HepG2 (cell line): ENCODE measurements around the gene C19orf18. TPM values are rescaled to one million over a fixed set of nuclear protein-coding genes. Genes with fewer than 3 reads are reported as not detected.
A peak's percentile ranks its signal among the peaks of the same experiment; 100 is the strongest.

Source experiments
- BCLAF1 ChIP-seq: fragments of 450-650 bp; IDR thresholded peaks from 2 replicates; pipeline ENCODE4 v1.6.1; 2017; ENCODE audit warnings: mild to moderate bottlenecking
- CEBPG ChIP-seq: IDR thresholded peaks from 2 replicates; pipeline ENCODE4 v1.6.1; 2016
- CSRNP2 ChIP-seq: sonication (generic); formaldehyde crosslinking; conservative IDR thresholded peaks from 2 replicates; pipeline ENCODE4 v1.8.0; 2022; ENCODE audit warnings: low read depth, missing genetic modification reagents
- GATAD2A ChIP-seq: IDR thresholded peaks from 2 replicates; pipeline ENCODE4 v1.6.1; 2016
- POLR2AphosphoS2 ChIP-seq: IDR thresholded peaks from 2 replicates; pipeline ENCODE4 v1.6.1; 2011; ENCODE audit warnings: low read depth, low read length, improper control_type of control experiment
- SCMH1 ChIP-seq: sonication (generic); formaldehyde crosslinking; IDR thresholded peaks from 2 replicates; pipeline ENCODE4 v1.9.0; 2021; ENCODE audit warnings: missing genetic modification reagents, mild to moderate bottlenecking, borderline replicate concordance
- SNRNP70 ChIP-seq: fragments of 200-400 bp; formaldehyde crosslinking; IDR thresholded peaks from 2 replicates; pipeline ENCODE4 v1.6.1; 2017; ENCODE audit warnings: mild to moderate bottlenecking, low read depth, low read length, moderate library complexity
- TEAD3 ChIP-seq: optimal IDR thresholded peaks from 2 replicates; pipeline ENCODE3; 2016; ENCODE audit warnings: borderline replicate concordance
- ZNF234 ChIP-seq: sonication (generic); formaldehyde crosslinking; conservative IDR thresholded peaks from 2 replicates; pipeline ENCODE4 v1.5.1; 2020; ENCODE audit warnings: mild to moderate bottlenecking, missing genetic modification reagents
- ZNF484 ChIP-seq: sonication (generic); formaldehyde crosslinking; IDR thresholded peaks from 2 replicates; pipeline ENCODE4 v1.5.1; 2020; ENCODE audit warnings: mild to moderate bottlenecking, low read depth, missing genetic modification reagents, borderline replicate concordance
- ZNF550 ChIP-seq: sonication (generic); formaldehyde crosslinking; IDR thresholded peaks from 2 replicates; pipeline ENCODE4 v1.4.0; 2020; ENCODE audit warnings: mild to moderate bottlenecking, missing genetic modification reagents, borderline replicate concordance
- ZNF773 ChIP-seq: sonication (generic); formaldehyde crosslinking; IDR thresholded peaks from 2 replicates; pipeline ENCODE4 v1.4.0; 2020; ENCODE audit warnings: missing genetic modification reagents, borderline replicate concordance
- ZSCAN29 ChIP-seq: sonication (generic); formaldehyde crosslinking; conservative IDR thresholded peaks from 2 replicates; pipeline ENCODE4 v1.4.0; 2020; ENCODE audit warnings: mild to moderate bottlenecking, missing genetic modification reagents
- polyA plus RNA-seq, 8 experiments: library from polyadenylated mRNA; depleted of rRNA in 3 of 8; stranded (reverse) in 7 of 8; unstranded in 1 of 8; fragments of >200 nt; fragmentation: Illumina TruSeq in 4 of 8; extraction: Trizol in 4 of 8; gene quantifications; 2 replicates each; pipeline versions ENCODE4 v1.2.1 to v1.2.3, GENCODE V29; 2011 to 2016; ENCODE audit warnings: low read depth in 4 of 8, missing spikeins in 1 of 8, mixed read lengths in 1 of 8; ENCODE audit not compliant: insufficient read depth in 1 of 8
- total RNA-seq, 5 experiments: library from RNA; depleted of rRNA; stranded (reverse); fragments of >200 nt; fragmentation: Illumina TruSeq; extraction: Trizol; gene quantifications; 2 replicates each; pipeline ENCODE4 v1.2.3, GENCODE V29; 2016; ENCODE audit warnings: low read depth in 1 of 5
- TF ChIP-seq, protein P1 (sequence below), 2 experiments: sonication (generic) in 1 of 2; formaldehyde crosslinking in 1 of 2; IDR thresholded peaks; 2 replicates each; pipeline versions ENCODE4 v1.5.1 to v1.6.1; 2011 to 2020; ENCODE audit warnings: borderline replicate concordance in 1 of 2, low read depth in 1 of 2, low read length in 1 of 2, mild to moderate bottlenecking in 1 of 2, missing genetic modification reagents in 1 of 2, moderate library complexity in 1 of 2
- TF ChIP-seq, protein P2 (sequence below): sonication (generic); formaldehyde crosslinking; IDR thresholded peaks from 2 replicates; pipeline ENCODE4 v1.5.0; 2020; ENCODE audit warnings: missing genetic modification reagents
- TF ChIP-seq, protein P3 (sequence below): sonication (generic); formaldehyde crosslinking; IDR thresholded peaks from 2 replicates; pipeline ENCODE4 v1.4.0; 2020; ENCODE audit warnings: missing genetic modification reagents
- TF ChIP-seq, protein P4 (sequence below): sonication (generic); formaldehyde crosslinking; conservative IDR thresholded peaks from 2 replicates; pipeline ENCODE4 v1.4.0; 2020; ENCODE audit warnings: missing genetic modification reagents

C19orf18 gene
- total and polyA plus RNA-seq, 2 of the 13 experiments (the other 11 are each of a cell fraction or from before 2014, with no cell fraction given): 0.38 to 0.55 TPM

- TF ChIP-seq CSRNP2 (CRISPR knock-in tag) (no peak), GATAD2A (CRISPR knock-in tag) (no peak), ZNF484 (no peak), POLR2AphosphoS2 (no peak), BCLAF1 (no peak), SNRNP70 (no peak), ZNF234 (CRISPR knock-in tag) (no peak), ZNF550 (CRISPR knock-in tag) (no peak), TEAD3 (CRISPR knock-in tag) (peak; percentile 41), SCMH1 (no peak), ZNF773 (CRISPR knock-in tag) (0 out of 2 replicates have a peak, but pooled peaks have one; percentile 76), ZSCAN29 (CRISPR knock-in tag) (no peak), CEBPG (CRISPR knock-in tag) (no peak)
- TF ChIP-seq, protein P1, sequence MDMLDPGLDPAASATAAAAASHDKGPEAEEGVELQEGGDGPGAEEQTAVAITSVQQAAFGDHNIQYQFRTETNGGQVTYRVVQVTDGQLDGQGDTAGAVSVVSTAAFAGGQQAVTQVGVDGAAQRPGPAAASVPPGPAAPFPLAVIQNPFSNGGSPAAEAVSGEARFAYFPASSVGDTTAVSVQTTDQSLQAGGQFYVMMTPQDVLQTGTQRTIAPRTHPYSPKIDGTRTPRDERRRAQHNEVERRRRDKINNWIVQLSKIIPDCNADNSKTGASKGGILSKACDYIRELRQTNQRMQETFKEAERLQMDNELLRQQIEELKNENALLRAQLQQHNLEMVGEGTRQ (IDR thresholded peaks at IDR 0.05; ENCODE audit: low read depth, low read length): no peak
- TF ChIP-seq, protein P1 (CRISPR knock-in tag; IDR thresholded peaks at IDR 0.05; ENCODE audit: borderline replicate concordance): no peak; the same call in 1 of the 2 replicates
- TF ChIP-seq, protein P2, sequence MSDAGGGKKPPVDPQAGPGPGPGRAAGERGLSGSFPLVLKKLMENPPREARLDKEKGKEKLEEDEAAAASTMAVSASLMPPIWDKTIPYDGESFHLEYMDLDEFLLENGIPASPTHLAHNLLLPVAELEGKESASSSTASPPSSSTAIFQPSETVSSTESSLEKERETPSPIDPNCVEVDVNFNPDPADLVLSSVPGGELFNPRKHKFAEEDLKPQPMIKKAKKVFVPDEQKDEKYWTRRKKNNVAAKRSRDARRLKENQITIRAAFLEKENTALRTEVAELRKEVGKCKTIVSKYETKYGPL (CRISPR knock-in tag): no peak
- TF ChIP-seq, protein P3, sequence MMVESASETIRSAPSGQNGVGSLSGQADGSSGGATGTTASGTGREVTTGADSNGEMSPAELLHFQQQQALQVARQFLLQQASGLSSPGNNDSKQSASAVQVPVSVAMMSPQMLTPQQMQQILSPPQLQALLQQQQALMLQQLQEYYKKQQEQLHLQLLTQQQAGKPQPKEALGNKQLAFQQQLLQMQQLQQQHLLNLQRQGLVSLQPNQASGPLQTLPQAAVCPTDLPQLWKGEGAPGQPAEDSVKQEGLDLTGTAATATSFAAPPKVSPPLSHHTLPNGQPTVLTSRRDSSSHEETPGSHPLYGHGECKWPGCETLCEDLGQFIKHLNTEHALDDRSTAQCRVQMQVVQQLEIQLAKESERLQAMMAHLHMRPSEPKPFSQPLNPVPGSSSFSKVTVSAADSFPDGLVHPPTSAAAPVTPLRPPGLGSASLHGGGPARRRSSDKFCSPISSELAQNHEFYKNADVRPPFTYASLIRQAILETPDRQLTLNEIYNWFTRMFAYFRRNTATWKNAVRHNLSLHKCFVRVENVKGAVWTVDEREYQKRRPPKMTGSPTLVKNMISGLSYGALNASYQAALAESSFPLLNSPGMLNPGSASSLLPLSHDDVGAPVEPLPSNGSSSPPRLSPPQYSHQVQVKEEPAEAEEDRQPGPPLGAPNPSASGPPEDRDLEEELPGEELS (CRISPR knock-in tag): no peak
- TF ChIP-seq, protein P4, sequence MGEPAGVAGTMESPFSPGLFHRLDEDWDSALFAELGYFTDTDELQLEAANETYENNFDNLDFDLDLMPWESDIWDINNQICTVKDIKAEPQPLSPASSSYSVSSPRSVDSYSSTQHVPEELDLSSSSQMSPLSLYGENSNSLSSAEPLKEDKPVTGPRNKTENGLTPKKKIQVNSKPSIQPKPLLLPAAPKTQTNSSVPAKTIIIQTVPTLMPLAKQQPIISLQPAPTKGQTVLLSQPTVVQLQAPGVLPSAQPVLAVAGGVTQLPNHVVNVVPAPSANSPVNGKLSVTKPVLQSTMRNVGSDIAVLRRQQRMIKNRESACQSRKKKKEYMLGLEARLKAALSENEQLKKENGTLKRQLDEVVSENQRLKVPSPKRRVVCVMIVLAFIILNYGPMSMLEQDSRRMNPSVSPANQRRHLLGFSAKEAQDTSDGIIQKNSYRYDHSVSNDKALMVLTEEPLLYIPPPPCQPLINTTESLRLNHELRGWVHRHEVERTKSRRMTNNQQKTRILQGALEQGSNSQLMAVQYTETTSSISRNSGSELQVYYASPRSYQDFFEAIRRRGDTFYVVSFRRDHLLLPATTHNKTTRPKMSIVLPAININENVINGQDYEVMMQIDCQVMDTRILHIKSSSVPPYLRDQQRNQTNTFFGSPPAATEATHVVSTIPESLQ (CRISPR knock-in tag): no peak; the same call in 1 of the 2 replicates
Measured at GRCh38 chr19:58002384-58003173, 28.2 kb upstream of the C19orf18 start, which contains the start of gene ZNF606 (continued).
